Measurements from ENCODE around the gene MICAL3.

The MICAL3 gene

GRCh38 chr22:17876306-17876831, 148.0 kb downstream of the MICAL3 start:
- TF ChIP-seq, protein P1, sequence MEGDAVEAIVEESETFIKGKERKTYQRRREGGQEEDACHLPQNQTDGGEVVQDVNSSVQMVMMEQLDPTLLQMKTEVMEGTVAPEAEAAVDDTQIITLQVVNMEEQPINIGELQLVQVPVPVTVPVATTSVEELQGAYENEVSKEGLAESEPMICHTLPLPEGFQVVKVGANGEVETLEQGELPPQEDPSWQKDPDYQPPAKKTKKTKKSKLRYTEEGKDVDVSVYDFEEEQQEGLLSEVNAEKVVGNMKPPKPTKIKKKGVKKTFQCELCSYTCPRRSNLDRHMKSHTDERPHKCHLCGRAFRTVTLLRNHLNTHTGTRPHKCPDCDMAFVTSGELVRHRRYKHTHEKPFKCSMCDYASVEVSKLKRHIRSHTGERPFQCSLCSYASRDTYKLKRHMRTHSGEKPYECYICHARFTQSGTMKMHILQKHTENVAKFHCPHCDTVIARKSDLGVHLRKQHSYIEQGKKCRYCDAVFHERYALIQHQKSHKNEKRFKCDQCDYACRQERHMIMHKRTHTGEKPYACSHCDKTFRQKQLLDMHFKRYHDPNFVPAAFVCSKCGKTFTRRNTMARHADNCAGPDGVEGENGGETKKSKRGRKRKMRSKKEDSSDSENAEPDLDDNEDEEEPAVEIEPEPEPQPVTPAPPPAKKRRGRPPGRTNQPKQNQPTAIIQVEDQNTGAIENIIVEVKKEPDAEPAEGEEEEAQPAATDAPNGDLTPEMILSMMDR (IDR thresholded peaks at IDR 0.05; ENCODE audit: low read length) = peak; percentile 18; the same call in 1 of the 2 replicates
- no peak for TF ChIP-seq EZH2 (IDR thresholded peaks at IDR 0.05; ENCODE audit: borderline replicate concordance, low read length)
- Histone ChIP-seq H3K9me3 (ENCODE audit: low read length) (no peaks in the 10 kb centered on the region), H4K20me1 (ENCODE audit: insufficient read depth, low read length) (no peaks in the 10 kb centered on the region), H3K9me2 (ENCODE audit: low read depth, low read length) (no peaks in the 10 kb centered on the region), H3K36me3 (ENCODE audit: insufficient read depth, low read length) (0 out of 2 replicates have a peak, but pooled peaks cover 17% of the 10 kb centered on the region), H3K9ac (ENCODE audit: low read length) (no peak overlapping the region), H3K4me1 (ENCODE audit: insufficient read depth, low read length, severe bottlenecking) (no peaks in the 10 kb centered on the region), H3K27ac (ENCODE audit: low read depth, low read length, poor library complexity, severe bottlenecking) (no peak overlapping the region), H3K4me2 (ENCODE audit: low read length) (no peak overlapping the region), H2AFZ (ENCODE audit: low read length) (no peak overlapping the region), H3K27me3 (ENCODE audit: insufficient read depth, low read length) (no peaks in the 10 kb centered on the region), H3K79me2 (ENCODE audit: insufficient read depth, low read length) (no peaks in the 10 kb centered on the region), H3F3A (ENCODE audit: insufficient read depth, low read length) (no peaks in the 10 kb centered on the region), H3K4me3 (ENCODE audit: low read depth, low read length, poor library complexity, severe bottlenecking) (no peak overlapping the region)

GRCh38 chr22:17875631-17876030, 148.7 kb downstream of the MICAL3 start:
- Histone ChIP-seq H3K4me3 (ENCODE audit: low read depth, low read length, poor library complexity, severe bottlenecking) (no peak overlapping the region), H3K4me2 (ENCODE audit: low read length) (no peak overlapping the region), H4K20me1 (ENCODE audit: insufficient read depth, low read length) (no peaks in the 10 kb centered on the region), H3K9me3 (ENCODE audit: low read length) (no peaks in the 10 kb centered on the region), H3F3A (ENCODE audit: insufficient read depth, low read length) (no peaks in the 10 kb centered on the region), H3K79me2 (ENCODE audit: insufficient read depth, low read length) (no peaks in the 10 kb centered on the region), H3K27me3 (ENCODE audit: insufficient read depth, low read length) (no peaks in the 10 kb centered on the region), H3K27ac (ENCODE audit: low read depth, low read length, poor library complexity, severe bottlenecking) (no peak overlapping the region), H3K4me1 (ENCODE audit: insufficient read depth, low read length, severe bottlenecking) (no peaks in the 10 kb centered on the region), H3K9me2 (ENCODE audit: low read depth, low read length) (no peaks in the 10 kb centered on the region), H3K36me3 (ENCODE audit: insufficient read depth, low read length) (0 out of 2 replicates have a peak, but pooled peaks cover 17% of the 10 kb centered on the region), H3K9ac (ENCODE audit: low read length) (no peak overlapping the region), H2AFZ (ENCODE audit: low read length) (no peak overlapping the region)
- TF ChIP-seq EZH2 (IDR thresholded peaks at IDR 0.05; ENCODE audit: borderline replicate concordance, low read length) = no peak
- TF ChIP-seq, protein P1 (IDR thresholded peaks at IDR 0.05; ENCODE audit: low read length) = no peak

- Histone ChIP-seq H3F3A (ENCODE audit: insufficient read depth, low read length) (no peaks in the 10 kb centered on the region), H3K9me2 (ENCODE audit: low read depth, low read length) (no peaks in the 10 kb centered on the region), H3K4me2 (ENCODE audit: low read length) (no peak overlapping the region), H3K9me3 (ENCODE audit: low read length) (no peaks in the 10 kb centered on the region), H3K4me1 (ENCODE audit: insufficient read depth, low read length, severe bottlenecking) (no peaks in the 10 kb centered on the region), H4K20me1 (ENCODE audit: insufficient read depth, low read length) (no peaks in the 10 kb centered on the region), H3K79me2 (ENCODE audit: insufficient read depth, low read length) (no peaks in the 10 kb centered on the region), H3K36me3 (ENCODE audit: insufficient read depth, low read length) (0 out of 2 replicates have a peak, but pooled peaks cover 17% of the 10 kb centered on the region), H3K27me3 (ENCODE audit: insufficient read depth, low read length) (no peaks in the 10 kb centered on the region), H3K9ac (ENCODE audit: low read length) (no peak overlapping the region), H3K27ac (ENCODE audit: low read depth, low read length, poor library complexity, severe bottlenecking) (no peak overlapping the region), H3K4me3 (ENCODE audit: low read depth, low read length, poor library complexity, severe bottlenecking) (no peak overlapping the region), H2AFZ (ENCODE audit: low read length) (no peak overlapping the region)
- TF ChIP-seq EZH2 (IDR thresholded peaks at IDR 0.05; ENCODE audit: borderline replicate concordance, low read length) = no peak
- TF ChIP-seq, protein P1 (IDR thresholded peaks at IDR 0.05; ENCODE audit: low read length) = no peak
These were observed 149.2 kb downstream of the MICAL3 start for GRCh38 chr22:17875156-17875555.
